GM12892 (cell line): ENCODE data around the gene CCDC34.

Source experiments
- POLR2A ChIP-seq: IDR thresholded peaks from 2 replicates; pipeline ENCODE4 v1.6.1; 2011; ENCODE audit warnings: low read depth, low read length, control low read depth
- POLR2AphosphoS5 ChIP-seq: IDR thresholded peaks from 2 replicates; pipeline ENCODE4 v1.6.1; 2011; ENCODE audit warnings: low read depth, low read length, control low read depth

DNA sequence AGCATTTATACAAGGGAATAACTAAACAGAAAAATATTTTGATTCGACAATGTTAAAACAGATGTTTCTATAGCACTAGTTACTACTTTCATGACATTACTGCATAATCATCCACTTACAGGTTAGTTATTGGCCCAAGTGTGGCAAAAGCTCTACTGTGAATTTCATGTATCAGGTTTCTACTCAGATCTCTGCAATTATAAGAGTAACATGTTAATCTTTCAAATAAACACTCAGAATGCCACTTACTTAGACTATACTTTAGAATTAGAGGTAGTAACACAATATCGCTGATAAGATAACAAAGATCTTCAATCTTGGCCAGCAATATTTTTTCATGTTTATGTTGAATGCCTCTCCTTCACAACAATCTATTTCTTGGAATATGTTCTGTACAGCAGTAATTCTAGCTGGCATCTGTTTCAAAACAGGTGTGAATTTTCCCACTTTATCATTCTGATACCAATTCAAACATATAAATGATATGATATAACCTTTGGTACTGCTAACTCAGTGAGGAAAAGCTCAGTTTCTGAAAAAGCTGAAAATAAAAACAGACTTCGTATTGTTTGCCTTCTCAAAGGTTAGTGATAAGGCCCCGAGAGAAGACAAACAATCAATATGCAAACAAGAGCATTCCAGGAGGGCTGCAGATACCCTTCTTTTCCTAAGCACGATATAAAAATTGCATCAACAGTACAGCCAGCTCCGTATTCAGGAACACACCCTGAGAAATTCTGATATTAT lies 11.0 kb upstream of the CCDC34 start:
- TF ChIP-seq POLR2A (no peak), POLR2AphosphoS5 (no peak)
